Central memory CD4-positive, alpha-beta T cell (primary cell): Measurements from ENCODE around the gene C11orf91.
"Not testable (repeated sequence)": the region's sequence is repeated elsewhere in the genome, so short reads cannot be mapped to it uniquely, and the experiment has no call there.

Experiments used
- DNase-seq: peaks from one replicate; pipeline ENCODE4 v3.0.0; 2022

The C11orf91 gene

GRCh38 chr11:33695051-33695566 is 5.5 kb downstream of the C11orf91 start:
- DNase-seq = no peak

GRCh38 chr11:33694346-33695050 is 6.1 kb downstream of the C11orf91 start:
- no peak for DNase-seq

- no peak for DNase-seq
Measured at GRCh38 chr11:33692541-33692940, 8.1 kb downstream of the C11orf91 start.

- no peak for DNase-seq
Measured at GRCh38 chr11:33692013-33692504, 8.6 kb downstream of the C11orf91 start.

- DNase-seq = no peak
Measured at GRCh38 chr11:33691066-33691864, 9.4 kb downstream of the C11orf91 start.

- no peak for DNase-seq
Measured at GRCh38 chr11:33690290-33691065, 10.1 kb downstream of the C11orf91 start.

GRCh38 chr11:33689501-33689900 is 11.1 kb downstream of the C11orf91 start:
- DNase-seq = no peak

GRCh38 chr11:33689085-33689484 is 11.5 kb downstream of the C11orf91 start:
- no peak for DNase-seq

- no peak for DNase-seq
Measured at GRCh38 chr11:33687733-33688479, 12.7 kb downstream of the C11orf91 start.

- DNase-seq = no peak
Measured at GRCh38 chr11:33685082-33685481, 15.5 kb downstream of the C11orf91 start.

- DNase-seq = no peak
Measured at GRCh38 chr11:33684003-33684706, 16.5 kb downstream of the C11orf91 start.

GRCh38 chr11:33682446-33682845 is 18.2 kb downstream of the C11orf91 start:
- DNase-seq = no peak

- no peak for DNase-seq
Measured at GRCh38 chr11:33682019-33682418, 18.6 kb downstream of the C11orf91 start.

- not testable (repeated sequence) for DNase-seq
Measured at GRCh38 chr11:33678616-33679015, 22.0 kb downstream of the C11orf91 start.

GRCh38 chr11:33674035-33674814 is 26.4 kb downstream of the C11orf91 start:
- no peak for DNase-seq

GRCh38 chr11:33672273-33672672 is 28.4 kb downstream of the C11orf91 start:
- DNase-seq = no peak

GRCh38 chr11:33670250-33671011 is 30.2 kb downstream of the C11orf91 start:
- DNase-seq = no peak

GRCh38 chr11:33669598-33670249 is 30.9 kb downstream of the C11orf91 start:
- DNase-seq = no peak

GRCh38 chr11:33668951-33669596 is 31.6 kb downstream of the C11orf91 start:
- no peak for DNase-seq
